ENCODE measurements around the gene CFAP100.

The CFAP100 gene

GRCh38 chr3:126394179-126394976 lies at the start of gene CFAP100:
TSS of gene CFAP100 (plus strand) at chr3:126394909. CDS start at chr3:126396001, 1,092 bp downstream.
- no peak for FAIRE-seq

- no peak for FAIRE-seq
Observed at GRCh38 chr3:126345231-126345630, 49.5 kb upstream of the CFAP100 start.

- no peak for FAIRE-seq
Observed at GRCh38 chr3:126345641-126346460, 48.9 kb upstream of the CFAP100 start.

- no peak for FAIRE-seq
Observed at GRCh38 chr3:126346466-126346865, 48.2 kb upstream of the CFAP100 start.

GRCh38 chr3:126347543-126348161 lies 47.1 kb upstream of the CFAP100 start:
- FAIRE-seq = no peak

- no peak for FAIRE-seq
Observed at GRCh38 chr3:126348308-126348920, 46.3 kb upstream of the CFAP100 start.

GRCh38 chr3:126349071-126349470 lies 45.6 kb upstream of the CFAP100 start:
- no peak for FAIRE-seq

- no peak for FAIRE-seq
Observed at GRCh38 chr3:126349611-126350501, 44.9 kb upstream of the CFAP100 start.

- no peak for FAIRE-seq
Observed at GRCh38 chr3:126350502-126351085, 44.1 kb upstream of the CFAP100 start.

GRCh38 chr3:126351086-126351770 lies 43.5 kb upstream of the CFAP100 start:
- FAIRE-seq = no peak

- no peak for FAIRE-seq
Observed at GRCh38 chr3:126351771-126352475, 42.8 kb upstream of the CFAP100 start.

- no peak for FAIRE-seq
Observed at GRCh38 chr3:126352476-126353454, 41.9 kb upstream of the CFAP100 start.

- no peak for FAIRE-seq
Observed at GRCh38 chr3:126353694-126354321, 40.9 kb upstream of the CFAP100 start.

GRCh38 chr3:126354776-126355175 lies 39.9 kb upstream of the CFAP100 start:
- FAIRE-seq = no peak

GRCh38 chr3:126355251-126355650 lies 39.5 kb upstream of the CFAP100 start:
- FAIRE-seq = no peak

GRCh38 chr3:126355777-126356372 lies 38.8 kb upstream of the CFAP100 start:
- FAIRE-seq = no peak

- no peak for FAIRE-seq
Observed at GRCh38 chr3:126356373-126357264, 38.1 kb upstream of the CFAP100 start.
